Occipital lobe (tissue), 2 donors: ENCODE data around the gene LRRC8A. TPM values are rescaled to one million over a fixed set of nuclear protein-coding genes. Genes with fewer than 3 reads are reported as not detected.
"Not testable (repeated sequence)": the region's sequence is repeated elsewhere in the genome, so short reads cannot be mapped to it uniquely, and the experiment has no call there.

Experiments used
- DNase-seq: peaks from one replicate; lab custom pipeline; 2025; lab: John Stamatoyannopoulos, UW
- total RNA-seq: library from RNA; depleted of rRNA; stranded (reverse); fragments of >200 nt; gene quantifications from one replicate; pipeline ENCODE4 v1.2.3, GENCODE V29; 2014

Gene LRRC8A
- total RNA-seq, 1 donor from 2014 or later: 20.4 TPM

- not testable (repeated sequence) for DNase-seq
Observed at GRCh38 chr9:128961403-128961802, 79.5 kb downstream of the LRRC8A start.

Other genes with a start within 250 kb of the LRRC8A start
- gene DYNC2I2, start 225.3 kb upstream of the LRRC8A start, total RNA-seq: 32.0 TPM
- gene SET, start 192.9 kb upstream of the LRRC8A start, total RNA-seq: 849 TPM
- gene PKN3, start 179.6 kb upstream of the LRRC8A start, total RNA-seq: 0.31 TPM
- gene ZDHHC12, start 158.0 kb upstream of the LRRC8A start, total RNA-seq: 0.94 TPM
- gene ZER1, start 110.2 kb upstream of the LRRC8A start, total RNA-seq: 26.8 TPM
- 7.5 TPM for gene TBC1D13, start 94.9 kb upstream of the LRRC8A start, total RNA-seq
- 21.1 TPM for gene ENDOG, start 63.6 kb upstream of the LRRC8A start, total RNA-seq
- 14.2 TPM for gene SPOUT1, start 52.3 kb upstream of the LRRC8A start, total RNA-seq
- gene KYAT1, start 183 bp upstream of the LRRC8A start, total RNA-seq: 9.0 TPM
- gene PHYHD1, start 38.8 kb downstream of the LRRC8A start, total RNA-seq: 1.1 TPM
- gene DOLK, start 65.5 kb downstream of the LRRC8A start, total RNA-seq: 14.7 TPM
- gene NUP188, start 65.6 kb downstream of the LRRC8A start, total RNA-seq: 17.8 TPM
- 56.6 TPM for gene SH3GLB2, start 146.2 kb downstream of the LRRC8A start, total RNA-seq
- 18.4 TPM for gene MIGA2, start 154.5 kb downstream of the LRRC8A start, total RNA-seq
- gene DOLPP1, start 199.0 kb downstream of the LRRC8A start, total RNA-seq: 16.5 TPM
- gene CRAT, start 228.7 kb downstream of the LRRC8A start, total RNA-seq: 13.6 TPM
- 57.9 TPM for gene PTPA, start 229.3 kb downstream of the LRRC8A start, total RNA-seq